Endothelial cell of umbilical vein (primary cell): ENCODE data around the gene CBFA2T3. TPM values are rescaled to one million over a fixed set of nuclear protein-coding genes. Genes with fewer than 3 reads are reported as not detected.

Experiments used
- BruUV-seq: library from RNA; stranded (reverse); fragments of 400-500 nt; replicated peaks from 2 replicates; lab custom pipeline; 2021; lab: Mats Ljungman, UMichigan
- CTCF ChIA-PET: fragments of 300-600, 350-600 bp; sonication (Branson Sonifier 250); formaldehyde crosslinking; loops from one replicate; lab custom pipeline; 2021; ENCODE audit warnings: antibody characterized with exemption, inconsistent platforms; lab: Charles Lee
- POLR2A ChIA-PET: fragments of 300-600, 350-600 bp; sonication (Branson Sonifier 250); formaldehyde crosslinking; loops from one replicate; lab custom pipeline; 2021; ENCODE audit warnings: antibody characterized with exemption, inconsistent platforms; lab: Charles Lee
- DNase-seq: peaks from one replicate; pipeline ENCODE4 v3.0.0-alpha.2; 2011; ENCODE audit warnings: low read depth, low spot score
- FAIRE-seq: peaks from 2 replicates; lab custom pipeline; 2011; peaks lifted over from hg19 to GRCh38; lab: Jason Lieb, UNC
- H2AFZ ChIP-seq: 2 replicates; pipeline ENCODE4 v1.6.0; 2012; ENCODE audit warnings: low read depth, low read length, control low read depth, inconsistent platforms
- H3K27ac ChIP-seq: 2 replicates; pipeline ENCODE4 v1.5.1; 2011; ENCODE audit warnings: low read depth, mild to moderate bottlenecking, control low read depth, low read length, moderate library complexity; ENCODE audit not compliant: insufficient read depth
- H3K27me3 ChIP-seq, 2 experiments: 2 replicates each; pipeline versions ENCODE4 v1.6.0 to v1.6.1; 2011; ENCODE audit warnings: low read length in 2 of 2, mixed read lengths in 1 of 2; ENCODE audit not compliant: control insufficient read depth in 2 of 2, insufficient read depth in 2 of 2
- H3K36me3 ChIP-seq, 2 experiments: 2 replicates in 1 of 2; 3 replicates in 1 of 2; pipeline ENCODE4 v1.5.1; 2011; ENCODE audit warnings: low read length in 2 of 2, mild to moderate bottlenecking in 1 of 2, moderate library complexity in 1 of 2; ENCODE audit not compliant: control insufficient read depth in 2 of 2, insufficient read depth in 2 of 2; ENCODE audit errors: extremely low read depth in 1 of 2
- H3K4me1 ChIP-seq: 3 replicates; pipeline ENCODE4 v1.5.1; 2011; ENCODE audit warnings: mild to moderate bottlenecking, low read length; ENCODE audit not compliant: control insufficient read depth, insufficient read depth; ENCODE audit errors: extremely low read depth
- H3K4me2 ChIP-seq: 2 replicates; pipeline ENCODE4 v1.6.1; 2011; ENCODE audit warnings: low read length, control low read depth, mixed read lengths; ENCODE audit not compliant: insufficient read depth
- H3K4me3 ChIP-seq, 3 experiments: fragments of 200-600 bp in 1 of 3; sonication (generic), shearing (Covaris generic) in 1 of 3; replicated peaks in 1 of 3; 2 replicates each; pipeline ENCODE4 v1.5.1; 2011 to 2016; ENCODE audit warnings: control low read depth in 3 of 3, low read length in 3 of 3, mild to moderate bottlenecking in 2 of 3, inconsistent platforms in 1 of 3, low read depth in 1 of 3, moderate library complexity in 1 of 3; ENCODE audit not compliant: insufficient read depth in 1 of 3
- H3K79me2 ChIP-seq: 2 replicates; pipeline ENCODE4 v1.6.0; 2012; ENCODE audit warnings: low read length, inconsistent platforms; ENCODE audit not compliant: control insufficient read depth, insufficient read depth
- H3K9ac ChIP-seq: replicated peaks from 2 replicates; pipeline ENCODE3; 2011; ENCODE audit warnings: low read length, control low read depth; ENCODE audit not compliant: insufficient read depth; ENCODE audit errors: extremely low read depth
- H3K9me1 ChIP-seq: replicated peaks from 3 replicates; pipeline ENCODE4 v1.6.0; 2011; ENCODE audit warnings: mild to moderate bottlenecking, low read length; ENCODE audit not compliant: control insufficient read depth, insufficient read depth; ENCODE audit errors: extremely low read depth
- H3K9me3 ChIP-seq: replicated peaks from 2 replicates; pipeline ENCODE4 v1.5.1; 2012; ENCODE audit warnings: low read length, inconsistent platforms; ENCODE audit not compliant: control insufficient read depth, insufficient read depth
- H4K20me1 ChIP-seq: replicated peaks from 2 replicates; pipeline ENCODE3; 2011; ENCODE audit warnings: mild to moderate bottlenecking, low read length; ENCODE audit not compliant: control insufficient read depth, insufficient read depth; ENCODE audit errors: extremely low read depth
- EZH2 ChIP-seq: IDR thresholded peaks from 2 replicates; pipeline ENCODE4 v1.6.1; 2012; ENCODE audit warnings: borderline replicate concordance, low read depth, mild to moderate bottlenecking, moderate library complexity, low read length, inconsistent platforms; ENCODE audit not compliant: severe bottlenecking
- FOS ChIP-seq: IDR thresholded peaks from 2 replicates; pipeline ENCODE4 v1.6.1; 2011; ENCODE audit warnings: mild to moderate bottlenecking, low read length, moderate library complexity, borderline replicate concordance; ENCODE audit not compliant: insufficient read depth
- GATA2 ChIP-seq: IDR thresholded peaks from 2 replicates; pipeline ENCODE4 v1.7.0; 2011; ENCODE audit warnings: low read depth, mild to moderate bottlenecking, moderate library complexity, mixed read lengths, low read length; ENCODE audit not compliant: insufficient read length, insufficient read depth
- JUN ChIP-seq: IDR thresholded peaks from 2 replicates; pipeline ENCODE4 v1.6.1; 2011; ENCODE audit warnings: borderline replicate concordance, low read depth; ENCODE audit not compliant: insufficient read length, insufficient read depth
- MYC ChIP-seq: IDR thresholded peaks from one replicate; pipeline ENCODE4 v1.6.1; 2011; ENCODE audit warnings: mild to moderate bottlenecking, low read depth, low read length
- POLR2A ChIP-seq: IDR thresholded peaks from 2 replicates; pipeline ENCODE4 v1.6.1; 2012; ENCODE audit warnings: low read depth, mild to moderate bottlenecking, control low read depth, low read length
- POLR2AphosphoS5 ChIP-seq: IDR thresholded peaks from 2 replicates; pipeline ENCODE4 v1.6.1; 2012; ENCODE audit warnings: low read depth, mild to moderate bottlenecking, control low read depth, low read length, moderate library complexity; ENCODE audit not compliant: insufficient read depth
- dilution Hi-C: fragments of 300-500 bp; cut with MboI; formaldehyde crosslinking; loops from one replicate; pipeline ENCODE4 v1.15.0; 2019; ENCODE audit warnings: low sequenced_read_pairs; ENCODE audit not compliant: extremely low pct_ligation_motif_present
- intact Hi-C: fragments of 100-400 bp; cut with micrococcal nuclease; formaldehyde crosslinking; loops from one replicate; pipeline ENCODE4 v1.10.0; 2022
- polyA plus RNA-seq, 4 experiments: library from polyadenylated mRNA; depleted of rRNA in 3 of 4; stranded (reverse) in 3 of 4; unstranded in 1 of 4; fragments of >200 nt; gene quantifications; 2 replicates each; pipeline versions ENCODE4 v1.2.1 to v1.2.3, GENCODE V29; 2011 to 2012; ENCODE audit warnings: missing spikeins in 1 of 4
- total RNA-seq: library from RNA; stranded (reverse); gene quantifications from 2 replicates; pipeline ENCODE4 v1.2.3, GENCODE V29; 2021
- TF ChIP-seq, protein P1 (sequence below), 2 donors: IDR thresholded peaks; 1 replicate in 1 of 2; 2 replicates in 1 of 2; pipeline ENCODE4 v1.5.1; 2011; ENCODE audit warnings: low read length in 2 of 2, mild to moderate bottlenecking in 2 of 2, moderate library complexity in 2 of 2, control low read depth in 1 of 2, inconsistent platforms in 1 of 2, low read depth in 1 of 2; ENCODE audit not compliant: insufficient read depth in 1 of 2; ENCODE audit errors: extremely low read depth in 1 of 2
- TF ChIP-seq, protein P2 (sequence below): IDR thresholded peaks from 2 replicates; pipeline ENCODE4 v1.6.1; 2011; ENCODE audit not compliant: insufficient read depth, insufficient read length

The CBFA2T3 gene
- total and polyA plus RNA-seq, 2 donors (not counting 3 experiments of a cell fraction or from before 2014, with no cell fraction given), result not detected

DNA sequence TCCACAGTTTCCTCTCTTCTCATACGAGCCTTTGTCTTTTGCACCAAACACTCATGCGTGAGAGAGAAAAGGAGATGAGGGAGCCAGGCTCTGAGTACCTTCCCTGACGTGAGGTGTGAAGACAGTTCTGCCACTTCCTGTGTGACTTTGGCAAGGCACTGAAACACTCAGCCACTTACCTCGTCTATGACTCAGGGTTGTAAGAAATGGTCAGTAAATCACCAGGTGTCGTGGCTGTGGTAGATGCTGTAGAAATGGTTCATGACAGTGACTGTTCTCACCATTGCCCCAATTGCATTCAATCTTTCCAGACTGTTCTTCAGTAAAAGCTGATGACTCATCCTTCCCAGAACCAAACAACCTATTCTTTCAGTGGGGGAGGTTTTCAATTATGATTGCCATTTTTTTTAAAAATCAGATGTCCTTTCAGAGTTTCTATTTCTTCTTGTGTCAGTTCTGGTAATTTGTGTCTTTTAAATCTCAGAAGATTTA is 49.2 kb upstream of the CBFA2T3 start:
- H4K20me1 ChIP-seq, result no peaks in the 10 kb centered on the region
- dilution Hi-C loops (no loop called here), intact Hi-C loops (no loop called here)
- DNase-seq (no peak), FAIRE-seq (peak; percentile 44)
- H3K79me2 ChIP-seq, result no peaks in the 10 kb centered on the region
- no peak overlapping the region for H3K9ac ChIP-seq
- no peaks in the 10 kb centered on the region for H3K4me1 ChIP-seq
- TF ChIP-seq, protein P1, sequence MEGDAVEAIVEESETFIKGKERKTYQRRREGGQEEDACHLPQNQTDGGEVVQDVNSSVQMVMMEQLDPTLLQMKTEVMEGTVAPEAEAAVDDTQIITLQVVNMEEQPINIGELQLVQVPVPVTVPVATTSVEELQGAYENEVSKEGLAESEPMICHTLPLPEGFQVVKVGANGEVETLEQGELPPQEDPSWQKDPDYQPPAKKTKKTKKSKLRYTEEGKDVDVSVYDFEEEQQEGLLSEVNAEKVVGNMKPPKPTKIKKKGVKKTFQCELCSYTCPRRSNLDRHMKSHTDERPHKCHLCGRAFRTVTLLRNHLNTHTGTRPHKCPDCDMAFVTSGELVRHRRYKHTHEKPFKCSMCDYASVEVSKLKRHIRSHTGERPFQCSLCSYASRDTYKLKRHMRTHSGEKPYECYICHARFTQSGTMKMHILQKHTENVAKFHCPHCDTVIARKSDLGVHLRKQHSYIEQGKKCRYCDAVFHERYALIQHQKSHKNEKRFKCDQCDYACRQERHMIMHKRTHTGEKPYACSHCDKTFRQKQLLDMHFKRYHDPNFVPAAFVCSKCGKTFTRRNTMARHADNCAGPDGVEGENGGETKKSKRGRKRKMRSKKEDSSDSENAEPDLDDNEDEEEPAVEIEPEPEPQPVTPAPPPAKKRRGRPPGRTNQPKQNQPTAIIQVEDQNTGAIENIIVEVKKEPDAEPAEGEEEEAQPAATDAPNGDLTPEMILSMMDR (IDR thresholded peaks at IDR 0.05; ENCODE audit: extremely low read depth in 1 of 2, insufficient read depth in 1 of 2, low read depth in 1 of 2, low read length in 2 of 2), result no peak
- peak; percentile 17 for TF ChIP-seq JUN
- CTCF ChIA-PET, result no interaction called here
- H3K9me1 ChIP-seq, result no peaks in the 10 kb centered on the region
- H3K27me3 ChIP-seq, result peaks cover 3 to 6% of the 10 kb centered on the region in 2 experiments
- H3K4me2 ChIP-seq, result no peak overlapping the region
- no peaks in the 10 kb centered on the region for H3K9me3 ChIP-seq
- no peak overlapping the region for H2AFZ ChIP-seq
- BruUV-seq, result no TSS peak
- H3K27ac ChIP-seq, result no peak overlapping the region
- POLR2A ChIA-PET, result no interaction called here
- no peak overlapping the region for H3K4me3 ChIP-seq
- no peaks in the 10 kb centered on the region for H3K36me3 ChIP-seq

DNA sequence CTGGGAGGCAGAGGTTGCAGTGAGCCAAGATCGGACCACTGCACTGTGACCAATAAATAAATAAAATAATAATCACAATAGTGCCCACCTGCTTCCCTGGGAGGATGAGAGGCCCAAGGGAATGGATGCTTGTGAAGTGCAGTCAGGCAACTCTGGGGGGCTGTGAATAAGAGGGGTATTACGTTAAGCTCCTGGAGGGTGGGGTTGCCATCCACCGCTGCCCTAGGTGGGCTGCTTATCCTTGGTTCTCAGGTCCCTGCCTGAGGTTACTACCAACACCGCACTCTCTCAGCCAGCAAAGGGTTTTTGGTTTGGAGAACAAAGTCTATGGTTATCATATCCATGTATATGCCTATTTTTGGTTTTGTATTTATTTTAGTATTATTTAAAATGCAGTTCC is 48.6 kb upstream of the CBFA2T3 start:
- Histone ChIP-seq H3K4me1 (no peaks in the 10 kb centered on the region), H4K20me1 (no peaks in the 10 kb centered on the region), H3K79me2 (no peaks in the 10 kb centered on the region), H3K27me3 (peaks cover 3% of the 10 kb centered on the region in 2 experiments), H3K4me3 (no peak overlapping the region), H3K4me2 (no peak overlapping the region), H2AFZ (no peak overlapping the region), H3K27ac (no peak overlapping the region), H3K9me1 (no peaks in the 10 kb centered on the region), H3K9me3 (no peaks in the 10 kb centered on the region), H3K36me3 (no peaks in the 10 kb centered on the region), H3K9ac (no peak overlapping the region)
- TF ChIP-seq, protein P1 (IDR thresholded peaks at IDR 0.05; ENCODE audit: extremely low read depth in 1 of 2, insufficient read depth in 1 of 2, low read depth in 1 of 2, low read length in 2 of 2), result no peak
- TF ChIP-seq, protein P2, sequence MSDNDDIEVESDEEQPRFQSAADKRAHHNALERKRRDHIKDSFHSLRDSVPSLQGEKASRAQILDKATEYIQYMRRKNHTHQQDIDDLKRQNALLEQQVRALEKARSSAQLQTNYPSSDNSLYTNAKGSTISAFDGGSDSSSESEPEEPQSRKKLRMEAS, result no peak
- TF ChIP-seq FOS, result no peak
- no peak for TF ChIP-seq MYC
- no peak for TF ChIP-seq JUN
- TF ChIP-seq GATA2, result no peak
- TF ChIP-seq EZH2, result no peak
- TF ChIP-seq POLR2AphosphoS5, result no peak
- TF ChIP-seq POLR2A, result no peak
- intact Hi-C loops, result no loop called here
- DNase-seq (no peak), FAIRE-seq (no peak)
- ChIA-PET POLR2A (no interaction called here), CTCF (no interaction called here)
- dilution Hi-C loops, result no loop called here
- no TSS peak for BruUV-seq
